Fibroblast of lung (primary cell): ENCODE data around the gene TUBB.

Source experiments
- CTCF ChIP-seq, 2 donors: IDR thresholded peaks in 1 of 2; conservative IDR thresholded peaks in 1 of 2; 1 replicate in 1 of 2; 2 replicates in 1 of 2; pipeline ENCODE4 v1.5.1; 2011 to 2012; ENCODE audit warnings: low read length in 2 of 2, control low read depth in 1 of 2, inconsistent platforms in 1 of 2, low read depth in 1 of 2, mild to moderate bottlenecking in 1 of 2
- EZH2 ChIP-seq: IDR thresholded peaks from 2 replicates; pipeline ENCODE4 v1.5.1; 2012; ENCODE audit warnings: low read length, control low read depth, mild to moderate bottlenecking; ENCODE audit errors: missing control alignments

- no peak for TF ChIP-seq CTCF (conservative IDR thresholded peaks at IDR 0.05 in 1 of 2, IDR thresholded peaks at IDR 0.05 in 1 of 2; ENCODE audit: low read depth in 1 of 2, low read length in 2 of 2)
- no peak for TF ChIP-seq EZH2
Observed at GRCh38 chr6:30769853-30770524, 49.8 kb downstream of the TUBB start.
